ENCODE measurements around the gene DCDC2C.

DCDC2C gene

GRCh38 chr2:3849213-3849612, 145.8 kb downstream of the DCDC2C start:
- in situ Hi-C loops (cut with MboI; ENCODE audit: low pct_unique_long_range_greater_than_20kb, low sequenced_read_pairs), result no loop called here
- no peak for DNase-seq

GRCh38 chr2:3857576-3857975, 154.2 kb downstream of the DCDC2C start:
- in situ Hi-C loops (cut with MboI; ENCODE audit: low pct_unique_long_range_greater_than_20kb, low sequenced_read_pairs), result no loop called here
- DNase-seq, result no peak

DNA sequence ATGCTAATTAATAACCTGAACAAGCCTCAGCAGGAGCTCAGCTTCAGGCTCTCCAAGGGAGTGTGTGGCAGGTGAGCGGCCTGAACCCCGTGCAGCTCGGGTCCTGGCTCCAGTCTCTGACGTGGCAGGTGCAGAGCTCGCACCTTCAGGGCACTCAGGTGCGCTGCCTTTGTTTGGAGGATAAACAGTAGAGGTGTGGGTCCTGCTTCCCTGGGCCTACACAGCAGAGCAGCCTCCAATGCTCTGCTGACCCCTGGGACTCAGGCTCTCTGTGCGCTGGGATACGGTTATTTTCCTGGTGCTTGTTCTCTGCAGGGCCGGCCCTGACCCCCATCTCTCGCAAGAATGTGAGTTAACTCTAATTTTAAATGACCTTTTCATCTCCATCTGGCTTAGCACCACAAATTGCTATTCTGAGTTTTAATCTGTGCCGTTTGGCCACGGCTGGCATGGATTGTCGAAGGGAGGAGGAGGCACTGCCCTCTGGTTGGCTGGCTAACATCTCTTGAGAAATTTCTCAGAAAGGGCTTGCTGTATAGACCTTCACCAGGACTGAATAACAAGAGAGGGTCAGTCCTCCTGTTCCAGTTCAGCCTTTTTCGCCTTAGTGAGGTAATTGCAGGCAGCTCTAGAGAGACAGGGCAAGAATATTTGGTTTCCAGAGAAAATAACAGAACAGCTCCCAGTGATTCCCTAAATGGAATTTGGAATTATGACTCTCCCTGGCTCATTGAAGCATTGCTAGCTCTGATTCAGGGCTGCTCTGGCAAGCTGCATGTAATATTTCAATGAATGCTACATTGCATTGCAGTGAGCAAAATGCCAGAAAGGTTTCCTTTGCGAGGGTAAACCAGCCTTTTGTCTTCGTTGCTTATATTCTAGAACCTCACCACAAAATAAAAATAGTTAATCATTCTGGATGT, 161.8 kb downstream of the DCDC2C start:
- in situ Hi-C loops (cut with MboI; ENCODE audit: low pct_unique_long_range_greater_than_20kb, low sequenced_read_pairs), result no loop called here
- DNase-seq, result no peak

DNA sequence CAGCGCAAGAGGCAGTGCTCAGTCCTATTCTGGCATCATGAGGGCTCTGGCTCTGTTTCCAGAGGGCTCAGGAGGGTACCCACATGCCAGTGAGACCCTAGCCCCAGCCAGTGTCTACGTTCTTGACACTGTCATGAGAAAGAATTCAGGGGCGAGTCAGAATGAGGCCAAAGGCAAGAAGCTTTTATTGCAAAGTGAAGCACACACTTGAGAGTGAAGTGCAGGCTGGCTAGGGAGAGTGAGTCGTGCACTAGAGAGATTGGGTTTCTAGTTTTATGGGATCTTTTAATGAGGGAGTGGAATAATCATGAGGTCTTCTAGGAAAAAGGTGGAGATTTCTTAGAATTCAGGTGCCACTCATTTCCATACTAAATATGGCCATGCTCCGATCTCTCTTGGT, 164.1 kb downstream of the DCDC2C start:
- in situ Hi-C loops (cut with MboI; ENCODE audit: low pct_unique_long_range_greater_than_20kb, low sequenced_read_pairs), result no loop called here
- DNase-seq, result no peak

DNA sequence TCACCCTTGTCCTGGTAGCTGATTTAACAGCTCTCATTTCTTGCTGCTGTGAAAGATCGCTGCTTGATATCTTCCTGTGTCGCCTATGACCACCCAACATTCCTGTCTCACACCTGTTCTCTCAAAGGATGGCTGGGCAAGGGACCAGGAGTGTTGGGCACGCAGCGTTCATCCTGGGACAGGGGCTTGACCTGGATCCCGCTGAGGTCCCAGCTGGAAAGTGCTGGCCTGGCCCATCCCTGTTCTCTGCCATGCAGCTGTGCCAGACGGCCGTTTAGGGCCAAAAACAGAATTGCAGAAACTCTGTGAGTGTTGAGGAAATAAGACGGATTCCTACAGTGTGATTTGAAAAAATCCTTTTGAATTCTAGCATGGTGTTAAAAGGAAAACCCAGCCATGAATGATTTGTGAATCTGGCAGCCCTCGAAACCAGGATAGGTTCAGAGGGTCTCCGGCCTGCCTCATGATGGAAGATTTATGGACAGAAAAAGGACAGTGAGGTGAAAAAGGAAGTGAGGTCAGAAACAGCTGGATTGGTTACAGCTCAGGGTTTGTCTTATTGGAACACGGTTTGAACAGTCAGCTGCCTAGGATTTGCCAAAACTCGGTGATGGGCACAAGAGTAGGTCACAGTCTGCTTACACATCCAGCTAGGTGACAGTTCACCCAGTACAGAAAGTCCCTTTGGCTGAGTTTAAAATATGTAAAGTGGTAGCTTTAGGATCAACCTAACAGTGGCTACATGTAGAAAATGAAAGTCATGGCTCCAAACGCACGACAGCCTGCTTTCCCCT, 164.8 kb downstream of the DCDC2C start:
- in situ Hi-C loops (cut with MboI; ENCODE audit: low pct_unique_long_range_greater_than_20kb, low sequenced_read_pairs), result no loop called here
- no peak for DNase-seq

GRCh38 chr2:3870222-3870621, 166.8 kb downstream of the DCDC2C start:
- no peak for DNase-seq
- in situ Hi-C loops (cut with MboI; ENCODE audit: low pct_unique_long_range_greater_than_20kb, low sequenced_read_pairs), result no loop called here

DNA sequence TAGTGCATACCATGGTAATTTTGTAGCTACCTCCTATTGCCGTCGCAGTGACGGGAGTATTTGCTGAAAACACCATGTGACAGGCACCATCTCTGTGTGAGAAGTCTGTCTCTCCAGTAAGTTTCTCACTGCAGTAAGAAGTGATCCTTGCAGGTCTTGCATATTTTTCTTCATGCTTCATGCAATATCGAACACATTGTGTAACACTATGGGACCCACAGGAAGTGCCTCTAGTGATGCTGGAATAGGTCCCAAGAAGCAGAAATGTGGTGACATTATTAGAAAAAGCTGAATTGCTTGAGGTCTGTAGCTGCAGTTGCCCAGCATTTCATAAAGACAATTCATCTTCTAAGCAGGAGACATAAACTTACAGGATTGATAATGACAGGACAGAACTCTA, 167.6 kb downstream of the DCDC2C start:
- DNase-seq, result no peak
- in situ Hi-C loops (cut with MboI; ENCODE audit: low pct_unique_long_range_greater_than_20kb, low sequenced_read_pairs), result no loop called here

GRCh38 chr2:3872451-3872850, 169.1 kb downstream of the DCDC2C start:
- in situ Hi-C loops (cut with MboI; ENCODE audit: low pct_unique_long_range_greater_than_20kb, low sequenced_read_pairs), result no loop called here
- DNase-seq, result no peak

GRCh38 chr2:3873899-3874298, 170.5 kb downstream of the DCDC2C start:
- in situ Hi-C loops (cut with MboI; ENCODE audit: low pct_unique_long_range_greater_than_20kb, low sequenced_read_pairs), result no loop called here
- DNase-seq, result no peak

DNA sequence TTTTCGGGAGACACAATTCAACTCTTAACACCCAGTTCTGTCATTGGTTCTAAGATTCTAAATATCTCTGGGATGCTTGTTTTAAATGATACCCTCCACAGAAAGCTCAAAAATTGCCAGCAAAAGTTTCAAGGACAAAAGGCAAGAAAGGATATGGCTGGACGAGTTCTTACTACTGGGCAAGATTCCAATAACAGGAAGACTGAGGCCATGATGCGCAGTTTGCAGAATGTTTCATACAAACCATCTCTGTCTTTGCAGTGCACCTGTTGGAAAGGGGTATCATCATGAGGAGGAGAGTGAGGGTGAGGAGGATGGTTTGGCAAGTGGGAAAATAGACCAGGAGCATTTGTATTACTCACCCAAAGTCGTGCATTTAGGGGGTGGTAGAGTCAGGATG, 172.8 kb downstream of the DCDC2C start:
- DNase-seq, result no peak
- in situ Hi-C loops (cut with MboI; ENCODE audit: low pct_unique_long_range_greater_than_20kb, low sequenced_read_pairs), result no loop called here

GRCh38 chr2:3876685-3877084, 173.3 kb downstream of the DCDC2C start:
- in situ Hi-C loops (cut with MboI; ENCODE audit: low pct_unique_long_range_greater_than_20kb, low sequenced_read_pairs), result no loop called here
- DNase-seq, result no peak

DNA sequence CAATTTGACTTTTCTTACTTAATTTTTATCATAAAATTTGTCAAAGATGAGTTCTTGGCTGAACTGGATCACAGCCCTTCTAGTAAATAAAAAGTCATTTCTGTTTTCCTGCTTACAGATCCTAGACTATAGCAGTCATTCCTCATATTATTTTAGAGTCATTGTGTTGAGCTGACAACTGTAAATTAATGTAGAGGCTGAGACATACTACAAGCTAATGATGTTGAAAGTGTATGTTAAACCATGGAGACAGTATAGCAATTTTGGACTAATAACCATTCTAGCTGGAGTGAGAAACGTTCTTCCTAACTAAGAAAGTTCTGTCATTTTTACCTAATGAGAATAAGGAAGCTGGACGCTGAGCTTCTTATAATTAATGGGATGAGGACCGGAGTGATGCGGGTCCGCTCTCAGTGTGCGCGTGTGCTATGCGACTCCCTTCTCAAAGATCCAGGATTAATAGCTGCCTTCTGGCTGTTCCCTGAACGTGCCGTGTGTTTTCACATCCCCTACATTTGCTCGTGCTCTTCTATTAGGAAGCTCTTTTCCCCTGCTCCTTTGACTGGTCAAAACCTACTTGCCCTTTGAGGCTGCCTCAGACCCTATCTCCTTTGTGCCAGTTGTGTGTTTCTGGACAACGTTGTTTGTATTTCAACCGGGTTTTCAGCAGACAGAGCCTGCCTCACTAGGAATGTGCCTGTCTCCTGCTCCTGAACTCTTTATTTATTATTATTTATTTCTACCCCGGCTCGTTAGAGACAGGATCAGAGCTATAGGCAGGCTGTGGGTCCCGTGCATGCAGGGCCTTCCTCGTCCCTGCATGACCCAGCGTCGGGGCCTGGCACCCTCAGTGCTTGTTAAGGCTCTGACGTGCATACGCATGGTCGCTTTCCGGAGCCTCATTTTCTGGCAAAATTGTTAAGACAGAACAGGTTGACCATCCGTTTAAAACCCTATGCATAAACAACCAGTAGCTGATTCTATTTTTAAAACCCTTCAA, 182.6 kb downstream of the DCDC2C start:
- in situ Hi-C loops (cut with MboI; ENCODE audit: low pct_unique_long_range_greater_than_20kb, low sequenced_read_pairs), result no loop called here
- no peak for DNase-seq

GRCh38 chr2:3895021-3895420, 191.6 kb downstream of the DCDC2C start:
- in situ Hi-C loops (cut with MboI; ENCODE audit: low pct_unique_long_range_greater_than_20kb, low sequenced_read_pairs), result no loop called here
- DNase-seq, result no peak
